Gastrocnemius medialis (tissue), 4 donors: ENCODE data around the gene MCCC2. TPM values are rescaled to one million over a fixed set of nuclear protein-coding genes. Genes with fewer than 3 reads are reported as not detected.
"Not testable (repeated sequence)": the region's sequence is repeated elsewhere in the genome, so short reads cannot be mapped to it uniquely, and the experiment has no call there.

Experiments
- ATAC-seq, 2 donors: fragments of 150-250 bp; one replicate each; pipeline ENCODE4 v1.9.1; 2016
- DNase-seq, 2 donors: peaks; one replicate each; pipeline ENCODE4 v3.0.0-alpha.2; 2019
- H3K27ac ChIP-seq, 4 donors: fragments of 200-600 bp; sonication (generic); 1 replicate in 1 of 4; 2 replicates in 3 of 4; pipeline ENCODE4 v1.5.1; 2016 to 2018; ENCODE audit warnings: mild to moderate bottlenecking in 2 of 4, moderate library complexity in 1 of 4
- H3K27me3 ChIP-seq, 3 donors: fragments of 200-600 bp; sonication (generic) in 2 of 3; 1 replicate in 1 of 3; 2 replicates in 2 of 3; pipeline versions ENCODE4 v1.5.1 to v1.6.0; 2016 to 2019; ENCODE audit warnings: mild to moderate bottlenecking in 1 of 3, moderate library complexity in 1 of 3
- H3K36me3 ChIP-seq, 2 donors: fragments of 200-600 bp; sonication (generic) in 1 of 2; one replicate each; pipeline ENCODE4 v1.5.1; 2017 to 2018
- H3K4me1 ChIP-seq, 2 donors: fragments of 200-600 bp; sonication (generic) in 1 of 2; one replicate each; pipeline ENCODE4 v1.5.1; 2016 to 2017; ENCODE audit warnings: mild to moderate bottlenecking in 2 of 2
- H3K4me3 ChIP-seq, 4 donors: fragments of 200-600 bp; sonication (generic) in 3 of 4; 1 replicate in 1 of 4; 2 replicates in 3 of 4; pipeline ENCODE4 v1.5.1; 2016 to 2019; ENCODE audit warnings: mild to moderate bottlenecking in 2 of 4
- H3K9me3 ChIP-seq, 3 donors: fragments of 200-600 bp; sonication (generic) in 2 of 3; 1 replicate in 1 of 3; 2 replicates in 2 of 3; pipeline ENCODE4 v1.5.1; 2016 to 2019
- POLR2A ChIP-seq, 2 donors: fragments of 450-650 bp; IDR thresholded peaks; one replicate each; pipeline ENCODE4 v1.6.1; 2017; ENCODE audit warnings: antibody characterized with exemption in 2 of 2, mild to moderate bottlenecking in 2 of 2, moderate library complexity in 2 of 2
- in situ Hi-C, 4 donors: fragments of 200-750 bp; cut with MboI; loops; one replicate each; pipeline versions ENCODE4 v1.15.0 to v1.8.0; 2017; ENCODE audit warnings: low sequenced_read_pairs in 4 of 4
- intact Hi-C: fragments of 100-400 bp; cut with DNase I; formaldehyde crosslinking; loops from one replicate; pipeline ENCODE4 v1.15.1; 2023; ENCODE audit warnings: low total_unique reads
- total RNA-seq, 4 donors: library from RNA; depleted of rRNA; stranded (reverse); fragments of >200 nt; gene quantifications; one replicate each; pipeline versions ENCODE4 v1.1.0 to v1.2.3, GENCODE V29; 2016
- TF ChIP-seq, protein P1 (sequence below), 5 experiments: fragments of 450-650 bp in 3 of 5; fragments of 200-600 bp in 2 of 5; sonication (generic) in 2 of 5; IDR thresholded peaks in 4 of 5; conservative IDR thresholded peaks in 1 of 5; 1 replicate in 4 of 5; 2 replicates in 1 of 5; pipeline ENCODE4 v1.5.1; 2016 to 2019; ENCODE audit warnings: antibody characterized with exemption in 5 of 5, mild to moderate bottlenecking in 3 of 5, moderate library complexity in 3 of 5

The MCCC2 gene
- total RNA-seq, 4 donors from 2014 or later: 41.4 to 51.4 (median 46.9) TPM

DNA sequence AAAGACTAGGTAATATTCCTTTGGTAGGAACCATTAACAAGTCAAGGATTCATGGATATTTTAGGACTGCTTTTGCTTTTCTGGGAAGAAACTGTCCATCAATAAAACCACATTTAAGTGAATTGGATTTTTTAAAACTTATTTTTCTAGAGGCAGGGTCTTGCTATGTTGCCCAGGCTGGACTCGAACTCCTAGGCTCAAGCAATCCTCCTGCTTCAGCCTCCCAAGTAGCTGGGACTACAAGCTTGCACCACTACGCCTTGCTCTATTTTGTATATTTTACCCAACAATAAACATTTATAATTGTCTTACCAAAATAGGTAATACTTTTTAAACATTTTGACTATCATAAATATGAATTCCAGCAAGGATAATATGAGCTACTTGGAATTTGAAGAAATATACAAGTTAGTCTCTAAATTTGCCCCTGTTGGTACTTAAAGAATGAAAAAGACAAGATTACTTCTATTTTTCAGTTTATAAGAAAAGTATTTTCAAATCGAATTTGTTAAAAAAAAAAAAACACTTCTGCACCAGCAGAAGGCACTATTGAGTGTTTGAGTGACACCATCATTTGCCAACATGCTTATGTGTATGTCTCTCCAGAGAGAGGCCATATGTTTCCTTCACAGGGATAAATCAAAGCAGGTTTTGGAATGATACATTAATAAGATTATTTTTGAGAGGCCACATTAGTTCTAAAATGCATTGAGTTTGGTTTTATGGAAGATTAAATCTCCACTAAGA lies 71.9 kb downstream of the MCCC2 start:
- no peaks in the 10 kb centered on the region for H3K27me3 ChIP-seq
- no peak overlapping the region for H3K27ac ChIP-seq
- ATAC-seq: no peak
- H3K9me3 ChIP-seq: no peaks in the 10 kb centered on the region
- DNase-seq: no peak
- peaks cover 0 to 39% of the 10 kb centered on the region in 2 donors for H3K36me3 ChIP-seq
- no peaks in the 10 kb centered on the region for H3K4me1 ChIP-seq
- no peak overlapping the region for H3K4me3 ChIP-seq
- intact Hi-C loops (no loop called here), in situ Hi-C loops (no loop called here)
- TF ChIP-seq POLR2A (IDR thresholded peaks at IDR 0.05): no peak
- TF ChIP-seq, protein P1, sequence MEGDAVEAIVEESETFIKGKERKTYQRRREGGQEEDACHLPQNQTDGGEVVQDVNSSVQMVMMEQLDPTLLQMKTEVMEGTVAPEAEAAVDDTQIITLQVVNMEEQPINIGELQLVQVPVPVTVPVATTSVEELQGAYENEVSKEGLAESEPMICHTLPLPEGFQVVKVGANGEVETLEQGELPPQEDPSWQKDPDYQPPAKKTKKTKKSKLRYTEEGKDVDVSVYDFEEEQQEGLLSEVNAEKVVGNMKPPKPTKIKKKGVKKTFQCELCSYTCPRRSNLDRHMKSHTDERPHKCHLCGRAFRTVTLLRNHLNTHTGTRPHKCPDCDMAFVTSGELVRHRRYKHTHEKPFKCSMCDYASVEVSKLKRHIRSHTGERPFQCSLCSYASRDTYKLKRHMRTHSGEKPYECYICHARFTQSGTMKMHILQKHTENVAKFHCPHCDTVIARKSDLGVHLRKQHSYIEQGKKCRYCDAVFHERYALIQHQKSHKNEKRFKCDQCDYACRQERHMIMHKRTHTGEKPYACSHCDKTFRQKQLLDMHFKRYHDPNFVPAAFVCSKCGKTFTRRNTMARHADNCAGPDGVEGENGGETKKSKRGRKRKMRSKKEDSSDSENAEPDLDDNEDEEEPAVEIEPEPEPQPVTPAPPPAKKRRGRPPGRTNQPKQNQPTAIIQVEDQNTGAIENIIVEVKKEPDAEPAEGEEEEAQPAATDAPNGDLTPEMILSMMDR (IDR thresholded peaks at IDR 0.05 in 4 of 5, conservative IDR thresholded peaks at IDR 0.05 in 1 of 5): no peak

DNA sequence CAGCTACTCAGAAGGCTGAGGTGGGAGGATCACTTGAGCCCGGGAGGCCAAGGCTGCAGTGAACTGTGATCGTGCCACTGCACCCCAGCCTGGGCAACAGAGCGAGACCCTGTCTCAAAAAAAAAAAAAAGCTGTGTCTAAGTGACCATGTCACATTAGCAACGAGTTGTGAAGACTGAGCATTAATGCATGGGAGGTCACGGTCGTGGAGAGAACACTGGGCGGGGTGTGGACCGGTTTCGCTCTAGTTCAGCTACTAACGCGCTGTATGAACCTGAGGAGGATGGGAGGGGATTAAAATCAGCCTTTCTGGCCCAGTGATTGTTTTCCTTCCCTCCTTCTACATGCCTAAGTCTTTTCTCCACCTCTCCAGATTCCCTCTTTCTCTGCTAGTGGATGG lies 75.2 kb downstream of the MCCC2 start:
- H3K4me3 ChIP-seq: no peak overlapping the region
- intact Hi-C loops (no loop called here), in situ Hi-C loops (no loop called here)
- H3K27me3 ChIP-seq: no peaks in the 10 kb centered on the region
- no peaks in the 10 kb centered on the region for H3K4me1 ChIP-seq
- no peak overlapping the region for H3K27ac ChIP-seq
- H3K9me3 ChIP-seq: no peaks in the 10 kb centered on the region
- ATAC-seq (no peak), DNase-seq (no peak)
- TF ChIP-seq POLR2A (IDR thresholded peaks at IDR 0.05): no peak
- TF ChIP-seq, protein P1 (IDR thresholded peaks at IDR 0.05 in 4 of 5, conservative IDR thresholded peaks at IDR 0.05 in 1 of 5): no peak
- peaks cover 0 to 14% of the 10 kb centered on the region in 2 donors for H3K36me3 ChIP-seq

DNA sequence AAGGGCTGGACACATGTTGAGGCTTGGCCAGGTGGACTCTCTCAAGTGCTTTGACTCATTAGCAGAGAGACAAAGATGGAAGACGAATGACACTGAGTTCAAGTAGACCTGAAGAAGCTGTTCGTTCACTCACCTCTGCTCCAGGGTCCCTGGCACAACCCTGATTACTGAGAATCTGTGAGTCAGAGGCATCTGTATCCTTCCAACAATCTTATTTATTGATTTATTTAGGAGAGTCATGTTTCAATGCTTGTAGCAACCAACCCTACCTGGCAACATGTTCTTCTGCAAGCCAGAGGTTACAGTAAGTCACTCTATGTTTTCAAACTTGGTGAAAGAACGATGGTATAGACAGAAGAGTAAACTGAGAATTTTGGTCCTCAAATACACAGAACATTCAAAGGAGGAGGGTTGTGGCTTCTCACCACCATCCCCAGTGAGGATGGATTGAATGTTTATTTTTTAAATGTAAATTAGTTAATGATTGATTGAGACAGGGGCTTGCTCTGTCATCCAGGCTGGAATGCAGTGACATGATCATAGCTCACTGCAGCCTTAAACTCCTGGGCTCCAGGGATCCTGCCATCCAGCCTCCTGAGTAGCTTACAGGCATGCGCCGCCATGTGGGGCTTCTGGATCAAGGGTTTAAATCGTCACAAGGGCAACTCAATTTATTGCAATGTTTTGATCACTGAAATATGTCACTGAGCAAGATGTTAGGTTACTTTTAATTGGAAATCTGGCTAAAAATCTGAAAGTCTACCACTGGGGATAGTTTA lies 76.2 kb downstream of the MCCC2 start:
- Histone ChIP-seq H3K4me3 (no peak overlapping the region), H3K36me3 (peaks cover 0 to 4% of the 10 kb centered on the region in 2 donors), H3K9me3 (no peaks in the 10 kb centered on the region), H3K4me1 (no peaks in the 10 kb centered on the region), H3K27me3 (no peaks in the 10 kb centered on the region), H3K27ac (no peak overlapping the region)
- ATAC-seq (no peak), DNase-seq (no peak)
- intact Hi-C loops: no loop called here
- TF ChIP-seq, protein P1 (IDR thresholded peaks at IDR 0.05 in 4 of 5, conservative IDR thresholded peaks at IDR 0.05 in 1 of 5): no peak
- TF ChIP-seq POLR2A (IDR thresholded peaks at IDR 0.05): no peak
- in situ Hi-C loops: no loop called here

DNA sequence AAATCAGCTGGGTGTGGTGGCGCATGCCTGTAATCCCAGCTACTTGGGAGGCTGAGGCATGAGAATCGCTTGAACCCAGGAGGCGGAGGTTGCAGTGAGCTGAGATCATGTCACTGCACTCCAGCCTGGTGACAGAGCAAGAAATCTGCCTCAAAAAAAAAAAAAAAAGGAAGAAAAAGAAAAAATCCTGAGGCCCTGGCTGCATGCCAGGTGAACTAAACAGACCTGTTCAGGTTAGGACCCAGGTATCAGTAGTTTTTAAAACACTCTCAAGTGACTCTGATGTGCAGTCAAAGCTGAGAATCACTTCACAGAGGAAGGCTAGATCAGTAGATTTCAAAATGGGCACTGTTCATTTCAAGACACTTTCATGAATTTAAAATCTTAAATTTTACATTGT lies 77.5 kb downstream of the MCCC2 start:
- DNase-seq, H3K9me3 ChIP-seq, in situ Hi-C loops, intact Hi-C loops, ATAC-seq, H3K27me3 ChIP-seq, H3K27ac ChIP-seq, H3K36me3 ChIP-seq, H3K4me1 ChIP-seq, H3K4me3 ChIP-seq: not testable (repeated sequence)

DNA sequence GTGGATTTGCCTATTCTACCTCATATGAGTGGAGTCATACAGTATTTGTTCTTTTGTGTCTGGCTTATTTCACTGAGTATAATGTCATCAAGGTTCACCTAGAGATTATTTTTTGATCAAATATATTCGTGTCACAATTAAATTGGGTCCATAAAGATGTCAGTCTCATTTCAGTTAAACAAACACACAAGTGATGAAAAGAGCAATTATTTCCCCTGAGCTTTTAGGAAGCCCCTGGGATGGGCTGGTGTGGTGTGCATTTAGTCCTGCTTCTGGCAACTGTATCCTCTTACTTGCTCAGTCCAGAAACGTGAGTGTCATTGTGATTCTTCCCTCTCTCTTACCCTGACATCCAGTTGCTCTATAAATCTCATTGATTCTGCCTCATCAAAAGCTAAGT lies 79.2 kb downstream of the MCCC2 start:
- TF ChIP-seq, protein P1 (IDR thresholded peaks at IDR 0.05 in 4 of 5, conservative IDR thresholded peaks at IDR 0.05 in 1 of 5): no peak
- TF ChIP-seq POLR2A (IDR thresholded peaks at IDR 0.05): no peak
- H3K4me1 ChIP-seq: no peaks in the 10 kb centered on the region
- H3K36me3 ChIP-seq: no peaks in the 10 kb centered on the region
- no peaks in the 10 kb centered on the region for H3K27me3 ChIP-seq
- H3K9me3 ChIP-seq: no peaks in the 10 kb centered on the region
- ATAC-seq (no peak), DNase-seq (no peak)
- intact Hi-C loops: no loop called here
- in situ Hi-C loops: no loop called here
- H3K27ac ChIP-seq: no peak overlapping the region
- H3K4me3 ChIP-seq: no peak overlapping the region
